CD14-positive monocyte (primary cell): Measurements from ENCODE around the gene CNOT2. TPM values are rescaled to one million over a fixed set of nuclear protein-coding genes. Genes with fewer than 3 reads are reported as not detected.

Source experiments
- DNase-seq, 3 donors: peaks; one replicate each; pipeline ENCODE4 v3.0.0-alpha.2; 2011 to 2022
- H2AFZ ChIP-seq: 2 replicates; pipeline ENCODE4 v1.6.0; 2012; ENCODE audit warnings: mild to moderate bottlenecking, low read depth, low read length, inconsistent platforms; ENCODE audit not compliant: insufficient read depth, poor library complexity, severe bottlenecking
- H3K27ac ChIP-seq, 2 donors: 1 replicate in 1 of 2; 2 replicates in 1 of 2; pipeline ENCODE4 v1.5.1; 2012 to 2013; ENCODE audit warnings: low read length in 2 of 2, control low read depth in 1 of 2, inconsistent platforms in 1 of 2, low read depth in 1 of 2, mild to moderate bottlenecking in 1 of 2
- H3K27me3 ChIP-seq, 2 donors: one replicate each; pipeline versions ENCODE4 v1.6.0 to v1.6.1; 2011 to 2013; ENCODE audit warnings: low read length in 2 of 2; ENCODE audit not compliant: control insufficient read depth in 2 of 2, insufficient read depth in 2 of 2
- H3K36me3 ChIP-seq, 2 donors: replicated peaks in 1 of 2; 1 replicate in 1 of 2; 2 replicates in 1 of 2; pipeline versions ENCODE4 v1.5.1 to v1.6.1; 2012 to 2013; ENCODE audit warnings: low read length in 2 of 2, control low read depth in 1 of 2, inconsistent platforms in 1 of 2, mild to moderate bottlenecking in 1 of 2; ENCODE audit not compliant: insufficient read depth in 2 of 2, control insufficient read depth in 1 of 2
- H3K4me1 ChIP-seq, 2 donors: 1 replicate in 1 of 2; 2 replicates in 1 of 2; pipeline versions ENCODE4 v1.5.1 to v1.6.1; 2012 to 2013; ENCODE audit warnings: low read length in 2 of 2, control low read depth in 1 of 2, inconsistent platforms in 1 of 2, mild to moderate bottlenecking in 1 of 2, moderate library complexity in 1 of 2; ENCODE audit not compliant: insufficient read depth in 2 of 2, control insufficient read depth in 1 of 2
- H3K4me2 ChIP-seq: replicated peaks from 2 replicates; pipeline ENCODE3; 2012; ENCODE audit warnings: low read length, moderate library complexity, mild to moderate bottlenecking; ENCODE audit not compliant: poor library complexity, severe bottlenecking; ENCODE audit errors: extremely low read depth
- H3K4me3 ChIP-seq, 3 experiments: fragments of 200-600 bp in 1 of 3; sonication (generic) in 1 of 3; replicated peaks in 1 of 3; 1 replicate in 2 of 3; 2 replicates in 1 of 3; pipeline ENCODE4 v1.5.1; 2011 to 2013; ENCODE audit warnings: low read length in 3 of 3, mild to moderate bottlenecking in 3 of 3, control low read depth in 2 of 3, low read depth in 2 of 3, inconsistent platforms in 1 of 3, moderate library complexity in 1 of 3
- H3K79me2 ChIP-seq: 2 replicates; pipeline ENCODE4 v1.6.0; 2012; ENCODE audit warnings: mild to moderate bottlenecking, control low read depth, inconsistent platforms, low read length, moderate library complexity; ENCODE audit not compliant: insufficient read depth
- H3K9ac ChIP-seq: 2 replicates; pipeline ENCODE4 v1.6.0; 2017; ENCODE audit warnings: low read length, mild to moderate bottlenecking; ENCODE audit not compliant: insufficient read depth, poor library complexity, severe bottlenecking
- H3K9me3 ChIP-seq, 2 donors: replicated peaks in 1 of 2; 1 replicate in 1 of 2; 2 replicates in 1 of 2; pipeline versions ENCODE4 v1.5.1 to v1.6.1; 2012 to 2013; ENCODE audit warnings: low read length in 2 of 2, control low read depth in 1 of 2; ENCODE audit not compliant: control insufficient read depth in 1 of 2, insufficient read depth in 1 of 2
- H4K20me1 ChIP-seq: 2 replicates; pipeline ENCODE4 v1.6.0; 2012; ENCODE audit warnings: mild to moderate bottlenecking, low read length, control low read depth, moderate library complexity; ENCODE audit not compliant: insufficient read depth
- H3K27ac Mint-ChIP-seq, 7 donors: one replicate each; pipeline ENCODE4 v1.8.0; 2020; ENCODE audit warnings: mild to moderate bottlenecking in 7 of 7, mixed read lengths in 7 of 7, moderate library complexity in 6 of 7, inconsistent platforms in 2 of 7
- H3K27me3 Mint-ChIP-seq, 3 donors: one replicate each; pipeline ENCODE4 v1.8.0; 2021 to 2022; ENCODE audit warnings: low read depth in 3 of 3, mild to moderate bottlenecking in 3 of 3, mixed read lengths in 3 of 3, moderate library complexity in 3 of 3, inconsistent platforms in 1 of 3
- H3K36me3 Mint-ChIP-seq, 2 donors: one replicate each; pipeline ENCODE4 v1.8.0; 2020; ENCODE audit warnings: mixed read lengths in 2 of 2, inconsistent platforms in 1 of 2, mild to moderate bottlenecking in 1 of 2
- H3K4me1 Mint-ChIP-seq: one replicate; pipeline ENCODE4 v1.8.0; 2020; ENCODE audit warnings: mild to moderate bottlenecking, mixed read lengths
- H3K4me3 Mint-ChIP-seq, 2 donors: one replicate each; pipeline ENCODE4 v1.8.0; 2020; ENCODE audit warnings: mild to moderate bottlenecking in 2 of 2, mixed read lengths in 2 of 2, moderate library complexity in 1 of 2
- H3K9me3 Mint-ChIP-seq, 7 donors: one replicate each; pipeline ENCODE4 v1.8.0; 2020 to 2022; ENCODE audit warnings: mixed read lengths in 7 of 7, mild to moderate bottlenecking in 6 of 7, moderate library complexity in 6 of 7, inconsistent platforms in 2 of 7
- intact Hi-C, 2 donors: fragments of 100-400 bp; cut with micrococcal nuclease; formaldehyde crosslinking; loops; one replicate each; pipeline versions ENCODE4 v1.15.0 to v1.15.1; 2023
- polyA plus RNA-seq, 3 donors: library from polyadenylated mRNA; depleted of rRNA in 1 of 3; unstranded in 2 of 3; stranded (reverse) in 1 of 3; fragments of 300-500 nt in 2 of 3; fragments of >200 nt in 1 of 3; fragmentation: Illumina TruSeq in 2 of 3; gene quantifications; 1 replicate in 2 of 3; 2 replicates in 1 of 3; pipeline ENCODE4 v1.2.3, GENCODE V29; 2012 to 2021
- TF ChIP-seq, protein P1 (sequence below): fragments of 200-600 bp; IDR thresholded peaks from one replicate; pipeline ENCODE4 v1.8.0; 2022; ENCODE audit warnings: antibody characterized with exemption, mild to moderate bottlenecking

CNOT2 gene
- polyA plus RNA-seq, 3 donors, result 49.8 to 77.2 (median 72.7) TPM

DNA sequence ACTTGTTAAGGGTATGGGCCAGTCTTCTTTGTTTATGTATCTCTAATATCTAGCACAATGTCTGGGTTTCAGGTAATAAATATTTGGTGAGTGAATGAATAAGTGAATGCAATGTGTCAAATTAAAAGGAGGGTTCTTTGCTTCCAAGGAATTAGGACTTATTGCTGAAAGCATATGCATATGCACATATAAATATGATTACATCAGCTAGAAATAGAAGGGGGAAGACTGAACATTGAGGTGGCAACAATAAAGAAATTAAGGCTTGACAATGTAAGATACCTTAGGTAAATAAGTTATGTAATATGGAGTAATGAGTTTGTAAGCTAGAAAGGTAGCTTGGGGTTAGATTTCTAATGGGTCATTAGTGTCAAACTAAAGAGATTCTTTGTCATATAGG lies 160.6 kb downstream of the CNOT2 start:
- H3K79me2 ChIP-seq, result no peaks in the 10 kb centered on the region
- H3K27me3 ChIP-seq, result no peaks in the 10 kb centered on the region
- no peak overlapping the region for H3K27ac Mint-ChIP-seq
- H3K4me2 ChIP-seq, result no peak overlapping the region
- H2AFZ ChIP-seq, result no peak overlapping the region
- H3K4me1 ChIP-seq, result no peaks in the 10 kb centered on the region
- H3K9me3 Mint-ChIP-seq, result peaks cover 0 to 8% (median 2%) of the 10 kb centered on the region in 7 donors
- DNase-seq, result no peak
- H3K4me1 Mint-ChIP-seq, result no peaks in the 10 kb centered on the region
- no peak overlapping the region for H3K4me3 ChIP-seq
- no peaks in the 10 kb centered on the region for H4K20me1 ChIP-seq
- H3K27me3 Mint-ChIP-seq, result no peaks in the 10 kb centered on the region
- TF ChIP-seq, protein P1, sequence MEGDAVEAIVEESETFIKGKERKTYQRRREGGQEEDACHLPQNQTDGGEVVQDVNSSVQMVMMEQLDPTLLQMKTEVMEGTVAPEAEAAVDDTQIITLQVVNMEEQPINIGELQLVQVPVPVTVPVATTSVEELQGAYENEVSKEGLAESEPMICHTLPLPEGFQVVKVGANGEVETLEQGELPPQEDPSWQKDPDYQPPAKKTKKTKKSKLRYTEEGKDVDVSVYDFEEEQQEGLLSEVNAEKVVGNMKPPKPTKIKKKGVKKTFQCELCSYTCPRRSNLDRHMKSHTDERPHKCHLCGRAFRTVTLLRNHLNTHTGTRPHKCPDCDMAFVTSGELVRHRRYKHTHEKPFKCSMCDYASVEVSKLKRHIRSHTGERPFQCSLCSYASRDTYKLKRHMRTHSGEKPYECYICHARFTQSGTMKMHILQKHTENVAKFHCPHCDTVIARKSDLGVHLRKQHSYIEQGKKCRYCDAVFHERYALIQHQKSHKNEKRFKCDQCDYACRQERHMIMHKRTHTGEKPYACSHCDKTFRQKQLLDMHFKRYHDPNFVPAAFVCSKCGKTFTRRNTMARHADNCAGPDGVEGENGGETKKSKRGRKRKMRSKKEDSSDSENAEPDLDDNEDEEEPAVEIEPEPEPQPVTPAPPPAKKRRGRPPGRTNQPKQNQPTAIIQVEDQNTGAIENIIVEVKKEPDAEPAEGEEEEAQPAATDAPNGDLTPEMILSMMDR, result no peak
- intact Hi-C loops, result no loop called here
- H3K27ac ChIP-seq, result no peak overlapping the region
- no peaks in the 10 kb centered on the region for H3K36me3 ChIP-seq
- peaks cover 0 to 6% of the 10 kb centered on the region in 2 donors for H3K36me3 Mint-ChIP-seq
- H3K9me3 ChIP-seq, result no peaks in the 10 kb centered on the region
- no peak overlapping the region for H3K4me3 Mint-ChIP-seq
- no peak overlapping the region for H3K9ac ChIP-seq

Other genes starting within 250 kb of the CNOT2 start
- under 1 TPM; 0.23 to 0.83 (median 0.41) TPM for gene KCNMB4, start 122.9 kb downstream of the CNOT2 start, polyA plus RNA-seq